ENCODE measurements around the gene IRAK1.

Gene IRAK1

DNA sequence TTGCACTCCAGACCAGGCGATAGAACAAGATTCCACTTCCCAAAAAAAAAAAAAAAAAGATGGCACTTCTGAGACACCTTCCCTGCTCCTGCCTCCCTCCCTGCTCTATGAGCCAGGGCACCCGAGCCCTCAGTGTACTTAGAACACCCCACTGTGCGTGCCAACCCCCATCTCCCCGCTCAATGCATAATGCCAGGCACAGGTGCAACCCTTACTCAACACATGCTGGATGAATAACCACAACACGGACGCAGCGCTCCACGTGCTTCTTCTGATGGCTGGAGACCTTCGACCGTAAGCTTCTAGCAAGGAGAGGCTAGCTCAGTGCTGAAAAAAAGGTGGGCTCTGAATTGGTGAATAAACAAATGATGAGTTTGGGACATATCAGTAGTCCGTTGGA is 19.9 kb upstream of the IRAK1 start:
- TF ChIP-seq POLR2A (IDR thresholded peaks at IDR 0.05; ENCODE audit: low read depth, low read length) (no peak), TAF1 (IDR thresholded peaks at IDR 0.05; ENCODE audit: borderline replicate concordance, low read depth, low read length) (no peak), POLR2AphosphoS5 (IDR thresholded peaks at IDR 0.05; ENCODE audit: low read depth, low read length) (no peak)
- FAIRE-seq (no peak), DNase-seq (ENCODE audit: insufficient read length) (no peak)

DNA sequence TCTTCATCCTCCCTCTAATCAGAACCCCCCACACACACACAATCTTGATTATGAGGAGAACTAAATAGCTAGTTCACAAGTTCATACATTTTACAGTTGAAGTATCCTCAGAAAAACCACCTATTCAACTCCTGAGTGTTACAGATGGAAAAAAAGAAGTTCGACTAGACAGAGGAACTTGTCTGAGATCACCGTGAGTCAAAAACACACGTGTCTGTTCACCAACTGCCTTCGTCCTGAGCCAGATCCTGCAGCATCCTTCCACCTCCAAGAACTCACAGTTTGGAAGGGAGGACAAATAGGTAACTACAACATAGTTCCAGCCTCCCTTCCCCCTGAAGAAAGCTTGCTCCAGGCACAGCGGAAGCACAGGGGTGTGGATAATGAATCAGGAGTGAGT is 19.0 kb upstream of the IRAK1 start:
- FAIRE-seq, result no peak
- DNase-seq (ENCODE audit: insufficient read length), result no peak
- TF ChIP-seq POLR2A (IDR thresholded peaks at IDR 0.05; ENCODE audit: low read depth, low read length), result no peak
- TF ChIP-seq POLR2AphosphoS5 (IDR thresholded peaks at IDR 0.05; ENCODE audit: low read depth, low read length), result no peak
- TF ChIP-seq TAF1 (IDR thresholded peaks at IDR 0.05; ENCODE audit: borderline replicate concordance, low read depth, low read length), result no peak

DNA sequence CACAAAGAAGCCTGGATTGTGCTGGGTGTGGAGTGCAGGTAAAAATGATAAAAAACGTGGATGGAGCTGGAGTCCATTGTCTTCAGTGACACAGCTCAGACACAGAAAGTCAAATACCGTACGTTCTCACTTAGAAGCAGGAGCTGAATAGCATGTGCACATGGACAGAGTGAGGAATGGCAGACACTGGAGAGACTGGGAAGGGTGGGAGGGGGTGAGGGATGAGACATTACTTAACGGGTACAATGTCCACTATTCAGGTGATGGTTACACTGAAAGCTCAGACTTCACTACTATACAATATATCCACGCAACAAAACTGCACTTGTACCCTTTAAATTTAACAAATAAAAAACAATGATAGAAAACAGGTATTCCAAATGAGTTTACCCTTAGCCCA is 18.1 kb upstream of the IRAK1 start:
- FAIRE-seq (no peak), DNase-seq (ENCODE audit: insufficient read length) (no peak)
- TF ChIP-seq TAF1 (IDR thresholded peaks at IDR 0.05; ENCODE audit: borderline replicate concordance, low read depth, low read length) (no peak), POLR2A (IDR thresholded peaks at IDR 0.05; ENCODE audit: low read depth, low read length) (no peak), POLR2AphosphoS5 (IDR thresholded peaks at IDR 0.05; ENCODE audit: low read depth, low read length) (no peak)

DNA sequence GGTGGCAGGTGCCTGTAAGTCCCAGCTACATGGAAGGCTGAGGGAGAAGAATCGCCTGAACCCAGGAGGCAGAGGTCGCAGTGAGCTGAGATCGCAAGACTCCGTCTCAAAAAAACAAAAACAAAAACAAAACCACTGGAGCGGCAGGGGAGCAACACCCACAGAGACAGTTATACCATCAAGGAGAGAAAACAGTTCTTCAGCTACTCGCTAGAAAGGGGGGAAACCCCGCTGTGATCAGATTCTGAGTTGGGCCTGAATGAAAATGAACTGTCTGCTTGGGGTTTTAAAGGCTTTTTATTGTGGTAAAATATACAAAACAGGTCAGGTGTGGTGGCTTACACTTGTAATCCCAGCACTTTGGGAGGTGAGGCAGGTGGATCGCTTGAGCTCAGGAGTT is 16.8 kb upstream of the IRAK1 start:
- FAIRE-seq (no peak), DNase-seq (ENCODE audit: insufficient read length) (no peak)

DNA sequence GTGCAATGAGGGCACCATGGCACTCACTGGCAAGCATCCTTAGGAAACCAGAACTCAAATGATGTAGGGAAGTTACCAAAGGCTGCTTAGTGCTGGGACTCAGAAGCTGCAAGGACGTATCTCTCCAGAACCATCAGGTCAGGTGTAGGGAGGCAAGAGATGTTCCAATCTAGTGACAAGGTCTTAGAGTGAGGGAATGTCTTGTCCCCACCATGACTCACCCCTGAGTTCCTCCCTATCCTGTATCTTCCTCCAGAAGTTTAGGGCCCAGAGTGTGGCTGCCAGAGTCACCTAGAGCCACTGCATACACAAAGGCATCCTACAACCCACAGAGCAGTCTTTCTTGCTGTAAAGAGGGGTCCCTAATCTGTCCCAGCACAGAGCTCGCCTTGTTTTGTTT is 14.1 kb upstream of the IRAK1 start:
- TF ChIP-seq TAF1 (IDR thresholded peaks at IDR 0.05; ENCODE audit: borderline replicate concordance, low read depth, low read length), result no peak
- no peak for TF ChIP-seq POLR2A (IDR thresholded peaks at IDR 0.05; ENCODE audit: low read depth, low read length)
- TF ChIP-seq POLR2AphosphoS5 (IDR thresholded peaks at IDR 0.05; ENCODE audit: low read depth, low read length), result no peak
- DNase-seq (ENCODE audit: insufficient read length) (no peak), FAIRE-seq (no peak)

More for the DNA sequence above, 16.8 kb upstream of the IRAK1 start:
- TF ChIP-seq POLR2AphosphoS5 (IDR thresholded peaks at IDR 0.05; ENCODE audit: low read depth, low read length), result no peak
- TF ChIP-seq POLR2A (IDR thresholded peaks at IDR 0.05; ENCODE audit: low read depth, low read length), result no peak
- no peak for TF ChIP-seq TAF1 (IDR thresholded peaks at IDR 0.05; ENCODE audit: borderline replicate concordance, low read depth, low read length)

DNA sequence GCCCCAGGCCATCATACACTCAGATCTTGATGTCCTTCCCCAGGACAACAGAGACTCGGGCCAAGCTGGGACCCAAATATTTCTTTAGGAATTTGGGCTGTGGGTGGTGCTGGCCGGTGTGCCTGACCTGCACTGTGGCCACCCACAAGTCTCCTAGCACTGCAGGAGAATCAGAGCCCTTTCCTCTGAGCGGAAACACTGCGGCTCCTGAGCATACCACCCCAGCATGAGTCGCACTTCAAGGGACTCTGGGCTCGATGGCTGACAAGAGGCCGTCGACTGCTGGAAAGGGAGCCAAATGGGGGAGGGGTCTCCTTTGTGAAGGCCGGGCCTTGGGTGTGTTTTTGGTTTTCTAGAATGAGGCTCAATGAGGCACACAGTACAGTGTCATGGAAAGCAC is 13.0 kb upstream of the IRAK1 start:
- FAIRE-seq, result no peak
- TF ChIP-seq POLR2A (IDR thresholded peaks at IDR 0.05; ENCODE audit: low read depth, low read length), result no peak
- no peak for TF ChIP-seq TAF1 (IDR thresholded peaks at IDR 0.05; ENCODE audit: borderline replicate concordance, low read depth, low read length)
- no peak for TF ChIP-seq POLR2AphosphoS5 (IDR thresholded peaks at IDR 0.05; ENCODE audit: low read depth, low read length)
- DNase-seq (ENCODE audit: insufficient read length), result no peak

DNA sequence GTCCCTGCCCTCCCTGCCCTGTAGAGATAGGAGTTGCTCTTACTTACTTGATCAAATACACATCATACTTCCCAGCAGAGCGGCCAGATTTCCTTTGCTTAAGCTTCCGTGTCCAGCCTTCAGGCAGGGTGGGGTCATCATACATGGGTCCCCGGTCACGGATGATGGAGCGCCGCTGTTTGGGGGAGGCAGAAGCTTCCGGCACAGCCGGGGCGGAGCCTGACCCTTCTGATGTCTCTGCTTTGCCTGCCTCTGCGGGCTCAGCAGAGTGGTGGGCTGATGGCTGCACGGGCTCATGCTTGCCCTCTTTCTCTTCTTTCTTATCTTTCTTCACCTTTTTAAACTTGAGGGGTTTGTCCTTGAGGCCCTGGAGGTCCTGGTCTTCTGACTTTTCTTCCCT is 12.5 kb upstream of the IRAK1 start:
- FAIRE-seq (no peak), DNase-seq (ENCODE audit: insufficient read length) (no peak)
- no peak for TF ChIP-seq TAF1 (IDR thresholded peaks at IDR 0.05; ENCODE audit: borderline replicate concordance, low read depth, low read length)
- no peak for TF ChIP-seq POLR2AphosphoS5 (IDR thresholded peaks at IDR 0.05; ENCODE audit: low read depth, low read length)
- TF ChIP-seq POLR2A (IDR thresholded peaks at IDR 0.05; ENCODE audit: low read depth, low read length), result no peak

DNA sequence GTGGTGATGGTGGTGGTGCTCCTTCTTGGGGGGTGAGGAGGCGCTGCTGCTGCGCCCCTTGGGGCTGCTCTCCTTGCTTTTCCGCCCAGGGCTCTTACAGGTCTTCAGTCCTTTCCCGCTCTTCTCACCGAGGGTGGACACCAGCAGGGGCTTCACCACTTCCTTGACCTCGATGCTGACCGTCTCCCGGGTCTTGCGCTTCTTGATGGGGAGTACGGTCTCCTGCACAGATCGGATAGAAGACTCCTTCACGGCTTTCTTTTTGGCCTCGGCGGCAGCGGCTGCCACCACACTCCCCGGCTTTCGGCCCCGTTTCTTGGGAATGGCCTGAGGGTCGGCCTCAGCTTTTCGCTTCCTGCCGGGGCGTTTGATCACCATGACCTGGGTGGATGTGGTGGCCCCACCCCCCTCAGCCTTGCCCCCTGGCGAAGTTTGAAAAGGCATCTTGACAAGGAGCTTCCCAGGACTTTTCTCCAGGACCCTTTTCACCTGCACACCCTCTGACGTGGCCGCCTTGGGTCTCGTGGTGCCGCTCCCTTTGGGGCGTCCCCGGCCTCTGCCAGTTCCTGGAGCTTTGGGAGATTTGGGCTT is 11.1 kb upstream of the IRAK1 start:
- no peak for DNase-seq (ENCODE audit: insufficient read length)
- FAIRE-seq, result no peak
- no peak for TF ChIP-seq POLR2A (IDR thresholded peaks at IDR 0.05; ENCODE audit: low read depth, low read length)
- no peak for TF ChIP-seq POLR2AphosphoS5 (IDR thresholded peaks at IDR 0.05; ENCODE audit: low read depth, low read length)
- TF ChIP-seq TAF1 (IDR thresholded peaks at IDR 0.05; ENCODE audit: borderline replicate concordance, low read depth, low read length), result no peak

DNA sequence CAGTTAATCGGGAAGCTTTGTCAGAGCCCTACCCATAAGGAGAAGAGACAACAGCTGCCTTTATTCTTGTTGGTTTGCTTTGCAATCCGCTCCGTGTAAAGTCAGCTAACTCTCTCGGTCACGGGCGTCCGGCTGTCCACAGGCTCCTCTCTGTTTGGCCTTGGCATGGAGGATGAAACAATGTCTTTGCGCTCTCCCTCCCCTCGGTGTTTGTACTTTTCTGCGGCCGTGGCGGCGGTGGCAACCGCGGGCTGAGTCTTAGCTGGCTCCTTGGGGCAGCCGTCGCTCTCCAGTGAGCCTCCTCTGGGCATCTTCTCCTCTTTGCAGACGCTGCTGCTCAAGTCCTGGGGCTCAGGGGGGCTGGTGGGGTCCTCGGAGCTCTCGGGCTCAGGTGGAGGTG is 10.6 kb upstream of the IRAK1 start:
- FAIRE-seq, result no peak
- no peak for DNase-seq (ENCODE audit: insufficient read length)
- TF ChIP-seq TAF1 (IDR thresholded peaks at IDR 0.05; ENCODE audit: borderline replicate concordance, low read depth, low read length) (no peak), POLR2AphosphoS5 (IDR thresholded peaks at IDR 0.05; ENCODE audit: low read depth, low read length) (no peak), POLR2A (IDR thresholded peaks at IDR 0.05; ENCODE audit: low read depth, low read length) (no peak)

DNA sequence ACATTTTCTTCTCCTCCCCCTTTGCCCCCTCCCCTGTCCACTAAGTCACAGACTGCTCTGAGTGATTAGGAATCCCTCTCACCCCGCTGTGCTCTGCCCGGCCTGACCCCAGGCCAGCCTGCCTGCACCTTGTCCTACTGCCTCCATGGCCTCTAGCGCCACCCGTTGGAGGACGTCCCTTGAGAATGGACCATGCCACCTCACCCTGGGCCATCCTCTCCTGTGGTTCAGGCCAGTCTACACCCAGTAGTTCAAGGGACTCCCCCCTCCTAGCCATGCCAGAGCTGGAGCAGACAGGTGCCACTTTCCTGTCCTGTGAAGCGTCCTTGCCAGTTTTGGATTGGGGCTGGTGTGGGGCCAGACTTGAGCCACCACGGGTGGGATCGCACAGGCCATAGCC is 9.7 kb upstream of the IRAK1 start:
- no peak for DNase-seq (ENCODE audit: insufficient read length)
- FAIRE-seq, result no peak
- TF ChIP-seq TAF1 (IDR thresholded peaks at IDR 0.05; ENCODE audit: borderline replicate concordance, low read depth, low read length) (no peak), POLR2A (IDR thresholded peaks at IDR 0.05; ENCODE audit: low read depth, low read length) (no peak), POLR2AphosphoS5 (IDR thresholded peaks at IDR 0.05; ENCODE audit: low read depth, low read length) (no peak)

DNA sequence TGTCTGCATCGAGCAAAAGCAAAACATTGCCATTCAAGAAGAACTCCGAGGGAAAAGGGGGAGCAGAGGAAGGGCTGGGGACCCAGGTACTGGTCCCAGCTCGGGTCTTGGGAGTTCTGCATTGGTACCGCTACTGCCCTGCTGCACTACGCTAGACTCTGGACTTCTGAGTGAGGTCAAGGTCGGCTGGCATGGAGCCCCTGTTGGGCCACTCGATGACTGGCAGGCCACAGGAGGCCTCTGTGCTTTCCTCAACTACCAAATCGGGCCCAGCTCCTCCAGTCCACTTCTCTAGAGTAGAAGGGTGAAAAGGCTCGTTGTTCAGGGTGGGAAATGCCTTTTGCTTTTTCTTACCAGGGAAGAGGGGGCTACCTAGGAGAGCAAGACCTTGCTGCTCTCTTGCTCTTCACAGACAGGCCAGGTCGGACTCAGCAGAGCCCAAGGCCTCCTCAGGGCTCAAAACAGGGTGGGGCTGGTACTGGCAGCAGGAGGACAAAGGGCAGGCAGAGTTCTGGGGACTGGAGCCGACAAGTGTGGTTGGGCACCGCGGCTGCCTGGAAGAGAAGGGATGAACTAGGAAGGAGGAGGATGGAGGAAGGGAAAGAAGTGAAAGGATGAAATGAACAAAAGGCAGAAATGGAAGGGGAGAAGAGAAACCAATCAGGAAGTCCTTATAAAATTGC is 8.9 kb upstream of the IRAK1 start:
- no peak for TF ChIP-seq POLR2AphosphoS5 (IDR thresholded peaks at IDR 0.05; ENCODE audit: low read depth, low read length)
- TF ChIP-seq POLR2A (IDR thresholded peaks at IDR 0.05; ENCODE audit: low read depth, low read length), result no peak
- no peak for TF ChIP-seq TAF1 (IDR thresholded peaks at IDR 0.05; ENCODE audit: borderline replicate concordance, low read depth, low read length)
- FAIRE-seq (no peak), DNase-seq (ENCODE audit: insufficient read length) (no peak)

DNA sequence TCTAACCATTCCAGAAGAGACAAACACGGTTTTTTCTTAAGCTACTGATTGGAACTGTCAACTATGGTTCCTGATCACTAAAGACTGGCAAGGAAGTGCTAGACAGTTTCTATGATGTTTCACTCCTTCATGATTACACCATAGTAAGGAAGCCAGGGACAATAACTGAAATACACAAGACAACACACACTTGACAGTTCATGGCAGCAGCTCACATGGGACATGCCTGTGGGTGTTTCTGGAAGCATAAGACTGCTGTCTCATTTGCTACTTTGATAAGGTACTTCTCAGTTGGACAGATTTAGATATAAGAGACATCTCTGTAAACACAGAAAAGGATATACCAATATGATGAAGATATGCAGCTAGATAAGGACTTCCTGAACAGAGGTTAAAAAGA is 8.3 kb upstream of the IRAK1 start:
- no peak for DNase-seq (ENCODE audit: insufficient read length)
- TF ChIP-seq TAF1 (IDR thresholded peaks at IDR 0.05; ENCODE audit: borderline replicate concordance, low read depth, low read length) (no peak), POLR2AphosphoS5 (IDR thresholded peaks at IDR 0.05; ENCODE audit: low read depth, low read length) (no peak), POLR2A (IDR thresholded peaks at IDR 0.05; ENCODE audit: low read depth, low read length) (no peak)
- no peak for FAIRE-seq
